ENCODE data around the gene SLC35D2.

SLC35D2 gene

GRCh38 chr9:96342571-96343245 lies 40.8 kb downstream of the SLC35D2 start:
- no peaks in the 10 kb centered on the region for H3K9me3 ChIP-seq (ENCODE audit: control insufficient read depth, low read length)
- H3K4me3 ChIP-seq (ENCODE audit: low read depth, low read length), result no peak overlapping the region
- H3K79me2 ChIP-seq, result no peaks in the 10 kb centered on the region
- H3K36me3 ChIP-seq (ENCODE audit: control insufficient read depth, insufficient read depth, low read length), result no peaks in the 10 kb centered on the region
- TF ChIP-seq CTCF (IDR thresholded peaks at IDR 0.05), result no peak
- H3K4me1 ChIP-seq, result no peaks in the 10 kb centered on the region
- no peak overlapping the region for H3K27ac ChIP-seq
- H2AFZ ChIP-seq, result no peak overlapping the region
- H3K27me3 ChIP-seq (ENCODE audit: control insufficient read depth, insufficient read depth, low read length), result no peaks in the 10 kb centered on the region
- H3K4me2 ChIP-seq (ENCODE audit: low read length), result no peak overlapping the region
- H3K9ac ChIP-seq, result no peak overlapping the region

- no peak overlapping the region for H2AFZ ChIP-seq
Observed at GRCh38 chr9:96340707-96341106, 42.8 kb downstream of the SLC35D2 start.

GRCh38 chr9:96338299-96338698 lies 45.2 kb downstream of the SLC35D2 start:
- Histone ChIP-seq H2AFZ (no peak overlapping the region), H3K4me3 (ENCODE audit: low read depth, low read length) (no peak overlapping the region), H3K36me3 (ENCODE audit: control insufficient read depth, insufficient read depth, low read length) (no peaks in the 10 kb centered on the region), H3K4me2 (ENCODE audit: low read length) (no peak overlapping the region), H3K9me3 (ENCODE audit: control insufficient read depth, low read length) (no peaks in the 10 kb centered on the region), H3K4me1 (no peaks in the 10 kb centered on the region), H3K27me3 (ENCODE audit: control insufficient read depth, insufficient read depth, low read length) (no peaks in the 10 kb centered on the region), H3K9ac (no peak overlapping the region), H3K27ac (no peak overlapping the region), H3K79me2 (no peaks in the 10 kb centered on the region)
- TF ChIP-seq CTCF (IDR thresholded peaks at IDR 0.05), result no peak

More at GRCh38 chr9:96340707-96341106, 42.8 kb downstream of the SLC35D2 start:
- TF ChIP-seq CTCF (IDR thresholded peaks at IDR 0.05), result no peak
- Histone ChIP-seq H3K27me3 (ENCODE audit: control insufficient read depth, insufficient read depth, low read length) (no peaks in the 10 kb centered on the region), H3K36me3 (ENCODE audit: control insufficient read depth, insufficient read depth, low read length) (no peaks in the 10 kb centered on the region), H3K79me2 (no peaks in the 10 kb centered on the region), H3K4me1 (no peaks in the 10 kb centered on the region), H3K27ac (no peak overlapping the region), H3K4me2 (ENCODE audit: low read length) (no peak overlapping the region), H3K9ac (no peak overlapping the region), H3K9me3 (ENCODE audit: control insufficient read depth, low read length) (no peaks in the 10 kb centered on the region), H3K4me3 (ENCODE audit: low read depth, low read length) (no peak overlapping the region)

- Histone ChIP-seq H3K4me2 (ENCODE audit: low read length) (no peak overlapping the region), H3K36me3 (ENCODE audit: control insufficient read depth, insufficient read depth, low read length) (no peaks in the 10 kb centered on the region), H3K27ac (no peak overlapping the region), H3K4me1 (no peaks in the 10 kb centered on the region), H2AFZ (no peak overlapping the region), H3K79me2 (no peaks in the 10 kb centered on the region), H3K27me3 (ENCODE audit: control insufficient read depth, insufficient read depth, low read length) (no peaks in the 10 kb centered on the region), H3K4me3 (ENCODE audit: low read depth, low read length) (no peak overlapping the region), H3K9ac (no peak overlapping the region), H3K9me3 (ENCODE audit: control insufficient read depth, low read length) (no peaks in the 10 kb centered on the region)
- TF ChIP-seq CTCF (IDR thresholded peaks at IDR 0.05), result no peak
Observed at GRCh38 chr9:96333958-96334357, 49.6 kb downstream of the SLC35D2 start.

Measured in parathyroid adenoma (tissue), 2 donors.